Esophagus squamous epithelium (tissue), 5 donors: ENCODE data around the gene CSF1R. TPM values are rescaled to one million over a fixed set of nuclear protein-coding genes. Genes with fewer than 3 reads are reported as not detected.

Source experiments
- DNase-seq: peaks from one replicate; lab custom pipeline; 2025; lab: John Stamatoyannopoulos, UW
- H3K27ac ChIP-seq, 4 donors: fragments of 200-600 bp; sonication (generic); one replicate each; pipeline ENCODE4 v1.5.1; 2016 to 2019; ENCODE audit warnings: mild to moderate bottlenecking in 1 of 4
- H3K27me3 ChIP-seq, 4 donors: fragments of 200-600 bp; sonication (generic); 1 replicate in 3 of 4; 2 replicates in 1 of 4; pipeline versions ENCODE4 v1.5.1 to v1.6.0; 2017 to 2021; ENCODE audit warnings: antibody characterized with exemption in 1 of 4
- H3K36me3 ChIP-seq, 3 donors: fragments of 200-600 bp; sonication (generic); one replicate each; pipeline ENCODE4 v1.5.1; 2016 to 2019
- H3K4me1 ChIP-seq, 3 donors: fragments of 200-600 bp; sonication (generic); one replicate each; pipeline ENCODE4 v1.5.1; 2017 to 2019
- H3K4me3 ChIP-seq, 4 donors: fragments of 200-600 bp; sonication (generic); 1 replicate in 3 of 4; 2 replicates in 1 of 4; pipeline ENCODE4 v1.5.1; 2016 to 2019; ENCODE audit warnings: mild to moderate bottlenecking in 2 of 4, moderate library complexity in 1 of 4
- H3K9me3 ChIP-seq, 3 donors: fragments of 200-600 bp; sonication (generic); one replicate each; pipeline ENCODE4 v1.5.1; 2016 to 2019
- CTCF ChIP-seq, 6 experiments: fragments of 450-650 bp in 4 of 6; fragments of 200-600 bp in 2 of 6; sonication (generic) in 2 of 6; IDR thresholded peaks; one replicate each; pipeline ENCODE4 v1.5.1; 2016 to 2019; ENCODE audit warnings: antibody characterized with exemption in 6 of 6, mild to moderate bottlenecking in 4 of 6, moderate library complexity in 4 of 6
- POLR2A ChIP-seq, 4 donors: fragments of 450-650 bp; IDR thresholded peaks; one replicate each; pipeline ENCODE4 v1.6.1; 2017; ENCODE audit warnings: antibody characterized with exemption in 4 of 4, mild to moderate bottlenecking in 4 of 4, moderate library complexity in 3 of 4
- WGBS, 2 donors: methylation state at CpG; one replicate each; pipeline ENCODE4 v1.1.5; 2018; 5-methylcytosine and 5-hydroxymethylcytosine counted together
- intact Hi-C: fragments of 100-400 bp; cut with DNase I; formaldehyde crosslinking; loops from one replicate; pipeline ENCODE4 v1.15.0; 2022
- total RNA-seq, 4 donors: library from RNA; depleted of rRNA; stranded (reverse); fragments of >200 nt; gene quantifications; one replicate each; pipeline ENCODE4 v1.1.0, GENCODE V29; 2016
- donor health status: DM: yes; HTN: yes; CAD: no.

CSF1R gene
- total RNA-seq, 4 donors from 2014 or later, result 4.3 to 38.7 (median 15.1) TPM

- TF ChIP-seq POLR2A (IDR thresholded peaks at IDR 0.05) (no peak), CTCF (IDR thresholded peaks at IDR 0.05) (no peak)
- H3K27ac ChIP-seq, result no peak overlapping the region
- intact Hi-C loops, result no loop called here
- peaks cover 0 to 5% (median 0%) of the 10 kb centered on the region in 3 donors for H3K4me1 ChIP-seq
- DNase-seq, result no peak
- 40 to 55% methylated on average over 3 to 5 of the region's 15 CpGs for WGBS, 2 donors
- H3K27me3 ChIP-seq, result peaks cover 0 to 25% (median 0%) of the 10 kb centered on the region in 4 donors
- H3K9me3 ChIP-seq, result no peaks in the 10 kb centered on the region
- H3K36me3 ChIP-seq, result no peaks in the 10 kb centered on the region
- no peak overlapping the region for H3K4me3 ChIP-seq
These were observed 5.5 kb downstream of the CSF1R start for GRCh38 chr5:150080696-150081435.

- Histone ChIP-seq H3K27me3 (peaks cover 0 to 17% (median 0%) of the 10 kb centered on the region in 4 donors), H3K9me3 (no peaks in the 10 kb centered on the region), H3K4me1 (peaks cover 0 to 5% (median 0%) of the 10 kb centered on the region in 3 donors), H3K4me3 (no peak overlapping the region), H3K36me3 (no peaks in the 10 kb centered on the region), H3K27ac (no peak overlapping the region)
- WGBS, 2 donors, result 80 to 100% methylated on average over 2 to 5 of the region's 19 CpGs
- no peak for TF ChIP-seq CTCF (IDR thresholded peaks at IDR 0.05)
- TF ChIP-seq POLR2A (IDR thresholded peaks at IDR 0.05), result no peak
- no peak for DNase-seq
- intact Hi-C loops, result no loop called here
These were observed 6.4 kb downstream of the CSF1R start for GRCh38 chr5:150079909-150080461.

GRCh38 chr5:150078802-150079689 lies 7.3 kb downstream of the CSF1R start:
- Histone ChIP-seq H3K36me3 (no peaks in the 10 kb centered on the region), H3K27me3 (peaks cover 0 to 17% (median 0%) of the 10 kb centered on the region in 4 donors), H3K4me1 (peaks cover 0 to 5% (median 0%) of the 10 kb centered on the region in 3 donors), H3K4me3 (no peak overlapping the region), H3K9me3 (no peaks in the 10 kb centered on the region), H3K27ac (no peak overlapping the region)
- no peak for TF ChIP-seq POLR2A (IDR thresholded peaks at IDR 0.05)
- TF ChIP-seq CTCF (IDR thresholded peaks at IDR 0.05), result no peak
- 78 to 80% methylated on average over 6 to 7 of the region's 7 CpGs for WGBS, 2 donors
- no peak for DNase-seq
- intact Hi-C loops, result no loop called here

- intact Hi-C loops, result no loop called here
- no peak for TF ChIP-seq POLR2A (IDR thresholded peaks at IDR 0.05)
- no peak for TF ChIP-seq CTCF (IDR thresholded peaks at IDR 0.05)
- no peaks in the 10 kb centered on the region for H3K36me3 ChIP-seq
- 84 to 89% methylated on average over 3 to 4 of the region's 8 CpGs for whole genome bisulfite sequencing, 2 donors
- peaks cover 0 to 5% (median 0%) of the 10 kb centered on the region in 3 donors for H3K4me1 ChIP-seq
- H3K4me3 ChIP-seq, result no peak overlapping the region
- H3K9me3 ChIP-seq, result no peaks in the 10 kb centered on the region
- peaks cover 0 to 14% (median 0%) of the 10 kb centered on the region in 4 donors for H3K27me3 ChIP-seq
- no peak overlapping the region for H3K27ac ChIP-seq
- DNase-seq, result no peak
These were observed 8.2 kb downstream of the CSF1R start for GRCh38 chr5:150077996-150078801.
